ENCODE data around the gene BNC2.

BNC2 gene

DNA sequence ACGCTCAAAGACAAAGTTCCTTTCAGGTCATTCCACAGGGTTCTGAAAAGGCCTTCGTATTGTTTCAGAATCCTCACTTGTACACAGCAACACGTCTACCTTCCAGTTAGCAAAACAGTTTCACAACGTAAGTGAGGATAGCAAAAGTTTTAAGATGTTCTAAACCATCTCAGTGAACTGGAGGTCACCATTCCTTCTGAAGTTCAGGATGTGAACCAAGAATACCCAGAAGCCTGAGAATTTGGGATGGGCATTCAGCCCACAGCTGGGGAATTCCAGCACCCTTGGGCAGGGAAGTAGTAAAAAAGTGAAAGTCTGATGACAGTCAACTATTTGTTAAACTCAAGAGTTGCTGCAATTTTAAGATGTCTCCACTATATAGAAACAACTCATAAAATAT lies 224.5 kb downstream of the BNC2 start:
- Histone ChIP-seq H3K9me3 (ENCODE audit: insufficient read depth, low read depth, low read length) (no peaks in the 10 kb centered on the region), H4K20me1 (ENCODE audit: insufficient read depth, low read length, poor library complexity, severe bottlenecking) (no peaks in the 10 kb centered on the region), H3K27me3 (ENCODE audit: insufficient read depth, low read length, poor library complexity, severe bottlenecking) (no peaks in the 10 kb centered on the region)

DNA sequence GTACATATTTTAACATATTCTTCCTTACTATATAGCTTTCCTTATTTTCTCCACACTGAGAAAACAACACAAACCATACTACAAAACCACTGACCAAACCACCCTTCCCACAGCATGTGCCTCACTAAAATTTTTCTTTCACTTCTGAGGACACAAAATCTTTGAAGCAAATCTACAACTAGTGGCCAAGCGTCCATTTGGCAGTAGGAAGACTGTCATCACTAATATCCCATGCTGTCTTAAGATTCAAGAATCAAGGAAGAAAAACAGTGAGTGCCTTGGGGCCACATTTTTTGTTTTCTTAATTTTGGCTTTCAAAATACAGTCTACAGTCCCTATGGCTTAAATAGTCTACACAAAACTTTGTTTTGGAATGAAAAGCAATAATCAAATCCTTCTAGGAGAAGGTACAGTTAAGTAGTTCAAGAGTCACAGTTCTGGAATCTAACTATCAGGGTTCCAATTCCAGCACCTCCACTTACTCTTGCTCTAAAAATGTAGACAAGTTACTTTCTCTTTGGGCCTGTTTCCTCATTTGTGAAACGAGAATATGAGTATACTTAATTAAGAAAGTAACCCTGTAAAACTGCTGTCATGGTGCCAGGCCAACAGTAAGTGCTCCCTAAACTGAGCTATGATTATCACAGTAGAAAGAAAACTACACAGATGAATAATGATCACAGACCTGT lies 227.9 kb downstream of the BNC2 start:
- H3F3A ChIP-seq (ENCODE audit: low read depth) = no peaks in the 10 kb centered on the region
- H3K79me2 ChIP-seq (ENCODE audit: insufficient read depth, low read length) = no peaks in the 10 kb centered on the region
- no peaks in the 10 kb centered on the region for H3K36me3 ChIP-seq (ENCODE audit: insufficient read depth, low read length)
- no peak overlapping the region for H3K4me3 ChIP-seq (ENCODE audit: low read length, poor library complexity, severe bottlenecking)
- H3K9me2 ChIP-seq (replicated peaks; ENCODE audit: low read depth, low read length) = no peaks in the 10 kb centered on the region
- H3K27me3 ChIP-seq (ENCODE audit: insufficient read depth, low read length, poor library complexity, severe bottlenecking) = peaks cover 7% of the 10 kb centered on the region
- no peaks in the 10 kb centered on the region for H3K9me3 ChIP-seq (ENCODE audit: insufficient read depth, low read depth, low read length)
- H3K4me1 ChIP-seq (ENCODE audit: insufficient read depth, low read length, poor library complexity, severe bottlenecking) = peaks cover 5% of the 10 kb centered on the region
- no peak for TF ChIP-seq EZH2phosphoT487 (IDR thresholded peaks at IDR 0.05; ENCODE audit: borderline replicate concordance)
- TF ChIP-seq CTCF (conservative IDR thresholded peaks at IDR 0.05; ENCODE audit: low read length) = no peak
- H3K4me2 ChIP-seq (ENCODE audit: low read depth, low read length, poor library complexity, severe bottlenecking) = no peak overlapping the region
- no peak overlapping the region for H3K9ac ChIP-seq (ENCODE audit: low read depth, low read length, poor library complexity, severe bottlenecking)
- H2AFZ ChIP-seq (ENCODE audit: low read length) = no peak overlapping the region
- no peaks in the 10 kb centered on the region for H4K20me1 ChIP-seq (ENCODE audit: insufficient read depth, low read length, poor library complexity, severe bottlenecking)

More for the DNA sequence above, 224.5 kb downstream of the BNC2 start:
- Histone ChIP-seq H3K36me3 (ENCODE audit: insufficient read depth, low read length) (no peaks in the 10 kb centered on the region), H3F3A (ENCODE audit: low read depth) (no peaks in the 10 kb centered on the region), H3K9me2 (replicated peaks; ENCODE audit: low read depth, low read length) (no peaks in the 10 kb centered on the region), H3K79me2 (ENCODE audit: insufficient read depth, low read length) (no peaks in the 10 kb centered on the region), H3K4me2 (ENCODE audit: low read depth, low read length, poor library complexity, severe bottlenecking) (no peak overlapping the region), H3K9ac (ENCODE audit: low read depth, low read length, poor library complexity, severe bottlenecking) (no peak overlapping the region), H3K4me3 (ENCODE audit: low read length, poor library complexity, severe bottlenecking) (no peak overlapping the region), H3K4me1 (ENCODE audit: insufficient read depth, low read length, poor library complexity, severe bottlenecking) (no peaks in the 10 kb centered on the region), H2AFZ (ENCODE audit: low read length) (no peak overlapping the region)
- TF ChIP-seq CTCF (conservative IDR thresholded peaks at IDR 0.05; ENCODE audit: low read length) (no peak), EZH2phosphoT487 (IDR thresholded peaks at IDR 0.05; ENCODE audit: borderline replicate concordance) (no peak)

- Histone ChIP-seq H3K9me3 (ENCODE audit: insufficient read depth, low read depth, low read length) (no peaks in the 10 kb centered on the region), H3F3A (ENCODE audit: low read depth) (no peaks in the 10 kb centered on the region), H3K36me3 (ENCODE audit: insufficient read depth, low read length) (no peaks in the 10 kb centered on the region), H3K79me2 (ENCODE audit: insufficient read depth, low read length) (no peaks in the 10 kb centered on the region), H3K4me1 (ENCODE audit: insufficient read depth, low read length, poor library complexity, severe bottlenecking) (peaks cover 18% of the 10 kb centered on the region), H3K27me3 (ENCODE audit: insufficient read depth, low read length, poor library complexity, severe bottlenecking) (peaks cover 10% of the 10 kb centered on the region), H3K9me2 (replicated peaks; ENCODE audit: low read depth, low read length) (no peaks in the 10 kb centered on the region), H3K4me2 (ENCODE audit: low read depth, low read length, poor library complexity, severe bottlenecking) (no peak overlapping the region), H4K20me1 (ENCODE audit: insufficient read depth, low read length, poor library complexity, severe bottlenecking) (no peaks in the 10 kb centered on the region), H3K4me3 (ENCODE audit: low read length, poor library complexity, severe bottlenecking) (no peak overlapping the region), H2AFZ (ENCODE audit: low read length) (no peak overlapping the region), H3K9ac (ENCODE audit: low read depth, low read length, poor library complexity, severe bottlenecking) (no peak overlapping the region)
- TF ChIP-seq EZH2phosphoT487 (IDR thresholded peaks at IDR 0.05; ENCODE audit: borderline replicate concordance) = no peak
- peak; percentile 24 for TF ChIP-seq CTCF (conservative IDR thresholded peaks at IDR 0.05; ENCODE audit: low read length)
Measured at GRCh38 chr9:16640649-16641048, 229.8 kb downstream of the BNC2 start.

Measured in Loucy (cell line).